ENCODE data around the gene CLMN. TPM values are rescaled to one million over a fixed set of nuclear protein-coding genes. Genes with fewer than 3 reads are reported as not detected.
A peak's percentile ranks its signal among the peaks of the same experiment; 100 is the strongest.

CLMN gene
- total and polyA plus RNA-seq, 2 of the 13 experiments (the other 11 are each of a cell fraction or from before 2014, with no cell fraction given), result 15.1 to 16.7 TPM

DNA sequence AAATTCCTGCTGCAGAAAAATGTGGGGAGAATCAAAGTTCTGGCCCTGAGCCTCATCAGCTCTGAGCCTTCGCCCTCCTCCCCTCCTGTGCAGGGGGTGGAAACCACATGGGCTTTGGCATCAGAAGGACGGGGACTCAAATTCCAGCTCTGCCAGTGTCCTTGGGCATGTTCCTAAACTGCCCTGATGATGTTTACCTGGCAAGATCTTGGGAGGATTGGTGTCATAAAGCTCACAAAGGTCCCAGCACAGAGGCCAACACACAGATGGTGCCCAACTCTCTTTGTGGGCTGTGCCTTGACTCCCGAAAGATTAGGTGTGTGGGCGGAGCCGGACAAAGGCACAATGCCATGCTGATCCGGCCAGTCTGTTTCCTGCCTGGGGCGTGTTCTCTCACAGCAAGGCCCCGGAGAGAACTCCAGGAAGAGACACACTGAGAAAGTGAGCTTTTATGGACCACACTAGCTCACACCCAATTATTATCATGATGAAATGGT lies 20.5 kb upstream of the CLMN start (continued):
- no peak for TF ChIP-seq ZFP90 (CRISPR knock-in tag; IDR thresholded peaks at IDR 0.05; ENCODE audit: borderline replicate concordance)
- no peak for TF ChIP-seq ZNF12 (CRISPR knock-in tag; IDR thresholded peaks at IDR 0.05)
- no peak for TF ChIP-seq ZSCAN21 (CRISPR knock-in tag; IDR thresholded peaks at IDR 0.05; ENCODE audit: borderline replicate concordance)
- TF ChIP-seq, protein P1, sequence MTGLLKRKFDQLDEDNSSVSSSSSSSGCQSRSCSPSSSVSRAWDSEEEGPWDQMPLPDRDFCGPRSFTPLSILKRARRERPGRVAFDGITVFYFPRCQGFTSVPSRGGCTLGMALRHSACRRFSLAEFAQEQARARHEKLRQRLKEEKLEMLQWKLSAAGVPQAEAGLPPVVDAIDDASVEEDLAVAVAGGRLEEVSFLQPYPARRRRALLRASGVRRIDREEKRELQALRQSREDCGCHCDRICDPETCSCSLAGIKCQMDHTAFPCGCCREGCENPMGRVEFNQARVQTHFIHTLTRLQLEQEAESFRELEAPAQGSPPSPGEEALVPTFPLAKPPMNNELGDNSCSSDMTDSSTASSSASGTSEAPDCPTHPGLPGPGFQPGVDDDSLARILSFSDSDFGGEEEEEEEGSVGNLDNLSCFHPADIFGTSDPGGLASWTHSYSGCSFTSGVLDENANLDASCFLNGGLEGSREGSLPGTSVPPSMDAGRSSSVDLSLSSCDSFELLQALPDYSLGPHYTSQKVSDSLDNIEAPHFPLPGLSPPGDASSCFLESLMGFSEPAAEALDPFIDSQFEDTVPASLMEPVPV (CRISPR knock-in tag; IDR thresholded peaks at IDR 0.05), result no peak
- TF ChIP-seq KLF9 (CRISPR knock-in tag; IDR thresholded peaks at IDR 0.05; ENCODE audit: low read depth), result no peak
- no peak for TF ChIP-seq MEF2D (CRISPR knock-in tag; IDR thresholded peaks at IDR 0.05)
- TF ChIP-seq ZNF34 (CRISPR knock-in tag; IDR thresholded peaks at IDR 0.05; ENCODE audit: borderline replicate concordance), result no peak
- TF ChIP-seq, protein P2, sequence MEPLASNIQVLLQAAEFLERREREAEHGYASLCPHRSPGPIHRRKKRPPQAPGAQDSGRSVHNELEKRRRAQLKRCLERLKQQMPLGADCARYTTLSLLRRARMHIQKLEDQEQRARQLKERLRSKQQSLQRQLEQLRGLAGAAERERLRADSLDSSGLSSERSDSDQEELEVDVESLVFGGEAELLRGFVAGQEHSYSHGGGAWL (CRISPR knock-in tag; IDR thresholded peaks at IDR 0.05), result no peak
- TF ChIP-seq KAT7 (CRISPR knock-in tag; IDR thresholded peaks at IDR 0.05; ENCODE audit: borderline replicate concordance), result no peak
- no peak for TF ChIP-seq ZNF430 (CRISPR knock-in tag; IDR thresholded peaks at IDR 0.05)
- TF ChIP-seq SOX13 (IDR thresholded peaks at IDR 0.05), result no peak
- TF ChIP-seq SOX13 (CRISPR knock-in tag; conservative IDR thresholded peaks at IDR 0.05 in 1 of 2, IDR thresholded peaks at IDR 0.05 in 1 of 2), result peak in 1 of 2 experiments; percentile 38; a peak in 1 of 4 replicates
- TF ChIP-seq ZBTB1 (CRISPR knock-in tag; IDR thresholded peaks at IDR 0.05; ENCODE audit: borderline replicate concordance), result no peak
- TF ChIP-seq, protein P3, sequence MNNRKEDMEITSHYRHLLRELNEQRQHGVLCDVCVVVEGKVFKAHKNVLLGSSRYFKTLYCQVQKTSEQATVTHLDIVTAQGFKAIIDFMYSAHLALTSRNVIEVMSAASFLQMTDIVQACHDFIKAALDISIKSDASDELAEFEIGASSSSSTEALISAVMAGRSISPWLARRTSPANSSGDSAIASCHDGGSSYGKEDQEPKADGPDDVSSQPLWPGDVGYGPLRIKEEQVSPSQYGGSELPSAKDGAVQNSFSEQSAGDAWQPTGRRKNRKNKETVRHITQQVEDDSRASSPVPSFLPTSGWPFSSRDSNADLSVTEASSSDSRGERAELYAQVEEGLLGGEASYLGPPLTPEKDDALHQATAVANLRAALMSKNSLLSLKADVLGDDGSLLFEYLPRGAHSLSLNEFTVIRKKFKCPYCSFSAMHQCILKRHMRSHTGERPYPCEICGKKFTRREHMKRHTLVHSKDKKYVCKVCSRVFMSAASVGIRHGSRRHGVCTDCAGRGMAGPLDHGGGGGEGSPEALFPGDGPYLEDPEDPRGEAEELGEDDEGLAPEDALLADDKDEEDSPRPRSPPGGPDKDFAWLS (CRISPR knock-in tag; IDR thresholded peaks at IDR 0.05; ENCODE audit: borderline replicate concordance), result no peak
- TF ChIP-seq ZMYM4 (CRISPR knock-in tag; IDR thresholded peaks at IDR 0.05), result no peak
- no peak for TF ChIP-seq ZNF205 (CRISPR knock-in tag; IDR thresholded peaks at IDR 0.05)
- no peak; a peak in 1 of 4 replicates for TF ChIP-seq EP300 (IDR thresholded peaks at IDR 0.05; ENCODE audit: low read depth in 2 of 2, low read length in 2 of 2)
- TF ChIP-seq EP300 (CRISPR knock-in tag; IDR thresholded peaks at IDR 0.05; ENCODE audit: borderline replicate concordance), result no peak
- TF ChIP-seq KLF13 (CRISPR knock-in tag; IDR thresholded peaks at IDR 0.05), result no peak
- no peak for TF ChIP-seq ZSCAN12 (CRISPR knock-in tag; IDR thresholded peaks at IDR 0.05)
- TF ChIP-seq HNRNPL (IDR thresholded peaks at IDR 0.05; ENCODE audit: low read depth, low read length), result peak; percentile 87
- TF ChIP-seq MZF1 (CRISPR knock-in tag; IDR thresholded peaks at IDR 0.05; ENCODE audit: borderline replicate concordance), result no peak
- no peak for TF ChIP-seq NR2C2 (CRISPR knock-in tag; IDR thresholded peaks at IDR 0.05; ENCODE audit: borderline replicate concordance)
- TF ChIP-seq KAT8 (CRISPR knock-in tag; IDR thresholded peaks at IDR 0.05), result no peak
- TF ChIP-seq DNMT1 (CRISPR knock-in tag; IDR thresholded peaks at IDR 0.05), result no peak
- no peak for TF ChIP-seq KAT2B (IDR thresholded peaks at IDR 0.05; ENCODE audit: borderline replicate concordance, low read depth, low read length)
- peak; percentile 47; the same call in 1 of the 2 replicates for TF ChIP-seq ZNF263 (CRISPR knock-in tag; IDR thresholded peaks at IDR 0.05)

All from HepG2 (cell line).